ENCODE data around the gene GREM2. TPM values are rescaled to one million over a fixed set of nuclear protein-coding genes. Genes with fewer than 3 reads are reported as not detected.

The GREM2 gene
- polyA plus RNA-seq, 1 donor from 2014 or later = 0.85 TPM

- Histone ChIP-seq H3K27me3 (ENCODE audit: insufficient read depth, low read depth, low read length) (no peaks in the 10 kb centered on the region), H3K9me2 (ENCODE audit: insufficient read depth, low read length) (no peaks in the 10 kb centered on the region), H3K9ac (ENCODE audit: low read length) (no peak overlapping the region), H3K4me3 (ENCODE audit: low read length) (no peak overlapping the region), H3K79me2 (replicated peaks; ENCODE audit: insufficient read depth, low read length) (no peaks in the 10 kb centered on the region), H3K4me2 (ENCODE audit: low read length) (no peak overlapping the region), H3F3A (ENCODE audit: insufficient read depth, low read length, poor library complexity, severe bottlenecking) (no peaks in the 10 kb centered on the region), H4K20me1 (ENCODE audit: insufficient read depth) (no peaks in the 10 kb centered on the region), H3K9me3 (ENCODE audit: low read length) (no peaks in the 10 kb centered on the region), H3K27ac (ENCODE audit: low read length) (no peak overlapping the region), H2AFZ (ENCODE audit: low read depth, low read length) (no peak overlapping the region), H3K36me3 (ENCODE audit: insufficient read depth, low read length) (no peaks in the 10 kb centered on the region)
- no peak for TF ChIP-seq MXI1 (conservative IDR thresholded peaks at IDR 0.05; ENCODE audit: poor library complexity, severe bottlenecking)
Observed at GRCh38 chr1:240524356-240525069, 87.4 kb downstream of the GREM2 start.

GRCh38 chr1:240522122-240522822, 89.7 kb downstream of the GREM2 start:
- Histone ChIP-seq H2AFZ (ENCODE audit: low read depth, low read length) (no peak overlapping the region), H3K9ac (ENCODE audit: low read length) (no peak overlapping the region), H4K20me1 (ENCODE audit: insufficient read depth) (no peaks in the 10 kb centered on the region), H3K9me2 (ENCODE audit: insufficient read depth, low read length) (no peaks in the 10 kb centered on the region), H3K27ac (ENCODE audit: low read length) (no peak overlapping the region), H3K36me3 (ENCODE audit: insufficient read depth, low read length) (no peaks in the 10 kb centered on the region), H3K4me3 (ENCODE audit: low read length) (no peak overlapping the region), H3K9me3 (ENCODE audit: low read length) (no peaks in the 10 kb centered on the region), H3K27me3 (ENCODE audit: insufficient read depth, low read depth, low read length) (no peaks in the 10 kb centered on the region), H3K4me2 (ENCODE audit: low read length) (no peak overlapping the region), H3F3A (ENCODE audit: insufficient read depth, low read length, poor library complexity, severe bottlenecking) (no peaks in the 10 kb centered on the region), H3K79me2 (replicated peaks; ENCODE audit: insufficient read depth, low read length) (no peaks in the 10 kb centered on the region)
- no peak for TF ChIP-seq POLR2AphosphoS5 (IDR thresholded peaks at IDR 0.05)
- no peak for TF ChIP-seq REST (IDR thresholded peaks at IDR 0.05; ENCODE audit: borderline replicate concordance)
- no peak for TF ChIP-seq SMC3 (conservative IDR thresholded peaks at IDR 0.05; ENCODE audit: poor library complexity)

GRCh38 chr1:240517891-240518290, 94.1 kb downstream of the GREM2 start:
- no peak overlapping the region for H3K27ac ChIP-seq (ENCODE audit: low read length)
- no peaks in the 10 kb centered on the region for H3K79me2 ChIP-seq (replicated peaks; ENCODE audit: insufficient read depth, low read length)
- H3K36me3 ChIP-seq (ENCODE audit: insufficient read depth, low read length) = no peaks in the 10 kb centered on the region
- H3K27me3 ChIP-seq (ENCODE audit: insufficient read depth, low read depth, low read length) = no peaks in the 10 kb centered on the region
- H3K9ac ChIP-seq (ENCODE audit: low read length) = no peak overlapping the region
- H3K4me2 ChIP-seq (ENCODE audit: low read length) = no peak overlapping the region
- no peaks in the 10 kb centered on the region for H3K9me2 ChIP-seq (ENCODE audit: insufficient read depth, low read length)
- no peaks in the 10 kb centered on the region for H3K9me3 ChIP-seq (ENCODE audit: low read length)
- no peaks in the 10 kb centered on the region for H4K20me1 ChIP-seq (ENCODE audit: insufficient read depth)
- no peaks in the 10 kb centered on the region for H3F3A ChIP-seq (ENCODE audit: insufficient read depth, low read length, poor library complexity, severe bottlenecking)
- no peak overlapping the region for H3K4me3 ChIP-seq (ENCODE audit: low read length)
- no peak overlapping the region for H2AFZ ChIP-seq (ENCODE audit: low read depth, low read length)
- peak; percentile 33 for TF ChIP-seq EP300 (conservative IDR thresholded peaks at IDR 0.05; ENCODE audit: poor library complexity, severe bottlenecking)
- TF ChIP-seq EZH2 (IDR thresholded peaks at IDR 0.05; ENCODE audit: borderline replicate concordance, insufficient read depth, low read length, poor library complexity, severe bottlenecking) = no peak
- TF ChIP-seq CTCF (IDR thresholded peaks at IDR 0.05; ENCODE audit: poor library complexity, severe bottlenecking) = no peak
- peak; percentile 46 for TF ChIP-seq POLR2AphosphoS5 (IDR thresholded peaks at IDR 0.05)
- TF ChIP-seq RAD21 (conservative IDR thresholded peaks at IDR 0.05) = no peak
- no peak for TF ChIP-seq REST (IDR thresholded peaks at IDR 0.05; ENCODE audit: borderline replicate concordance)
- TF ChIP-seq MXI1 (conservative IDR thresholded peaks at IDR 0.05; ENCODE audit: poor library complexity, severe bottlenecking) = no peak
- TF ChIP-seq SMC3 (conservative IDR thresholded peaks at IDR 0.05; ENCODE audit: poor library complexity) = no peak
- no peak for TF ChIP-seq TAF1 (IDR thresholded peaks at IDR 0.05; ENCODE audit: low read depth)
